GM23338 (cell line): Measurements from ENCODE around the gene NKAIN2. TPM values are rescaled to one million over a fixed set of nuclear protein-coding genes. Genes with fewer than 3 reads are reported as not detected.

ENCODE experiments used
- ATAC-seq: fragments of 200-7000 bp; cut with Tn5 transposase; 3 replicates; pipeline ENCODE4 v1.9.1; 2020
- DNase-seq: peaks from one replicate; pipeline ENCODE4 v3.0.0-alpha.2; 2015; ENCODE audit warnings: low spot score
- H2AFZ ChIP-seq: fragments of 200-600 bp; sonication (generic); 2 replicates; pipeline ENCODE4 v1.8.0; 2016; ENCODE audit warnings: antibody characterized with exemption, mild to moderate bottlenecking, moderate library complexity
- H3F3A ChIP-seq: fragments of 200-600 bp; sonication (generic); replicated peaks from 2 replicates; pipeline ENCODE4 v1.8.0; 2017; ENCODE audit warnings: antibody characterized with exemption, mixed run types, low read depth
- H3K27ac ChIP-seq: fragments of 200-600 bp; sonication (generic); 2 replicates; pipeline ENCODE4 v1.6.1; 2016; ENCODE audit warnings: low read depth
- H3K27me3 ChIP-seq: fragments of 200-600 bp; sonication (generic); 2 replicates; pipeline ENCODE4 v1.8.0; 2016; ENCODE audit warnings: mild to moderate bottlenecking, mixed run types, moderate library complexity; ENCODE audit not compliant: insufficient read depth
- H3K36me3 ChIP-seq: fragments of 200-600 bp; sonication (generic); 2 replicates; pipeline ENCODE4 v1.8.0; 2016; ENCODE audit warnings: mild to moderate bottlenecking; ENCODE audit not compliant: insufficient read depth
- H3K4me1 ChIP-seq: fragments of 200-600 bp; sonication (generic); 2 replicates; pipeline ENCODE4 v1.8.0; 2016; ENCODE audit warnings: mild to moderate bottlenecking, moderate library complexity; ENCODE audit not compliant: insufficient read depth
- H3K4me2 ChIP-seq: fragments of 200-600 bp; sonication (generic); 2 replicates; pipeline ENCODE4 v1.7.1; 2017; ENCODE audit warnings: mixed run types
- H3K4me3 ChIP-seq: fragments of 200-600 bp; sonication (generic); 2 replicates; pipeline ENCODE4 v1.6.1; 2016; ENCODE audit warnings: mixed run types
- H3K79me2 ChIP-seq: fragments of 200-600 bp; sonication (generic); replicated peaks from 2 replicates; pipeline ENCODE4 v1.8.0; 2017; ENCODE audit warnings: mild to moderate bottlenecking; ENCODE audit not compliant: insufficient read depth
- H3K9me2 ChIP-seq: fragments of 200-600 bp; sonication (generic); 2 replicates; pipeline ENCODE4 v1.8.0; 2017; ENCODE audit not compliant: insufficient read depth
- H4K20me1 ChIP-seq: fragments of 200-600 bp; sonication (generic); replicated peaks from 2 replicates; pipeline ENCODE4 v1.8.0; 2017; ENCODE audit warnings: mild to moderate bottlenecking; ENCODE audit not compliant: insufficient read depth
- H3K27ac Mint-ChIP-seq: 2 replicates; pipeline ENCODE4 v1.8.0; 2020; ENCODE audit warnings: inconsistent platforms, mild to moderate bottlenecking, moderate library complexity, mixed read lengths
- H3K27me3 Mint-ChIP-seq: 3 replicates; pipeline ENCODE4 v1.8.0; 2022; ENCODE audit warnings: low read depth, mild to moderate bottlenecking, moderate library complexity, mixed read lengths, inconsistent platforms; ENCODE audit not compliant: insufficient read depth, poor library complexity
- H3K36me3 Mint-ChIP-seq: 3 replicates; pipeline ENCODE4 v1.8.0; 2021; ENCODE audit warnings: low read depth, mild to moderate bottlenecking, inconsistent platforms, moderate library complexity, mixed read lengths
- H3K4me1 Mint-ChIP-seq: 3 replicates; pipeline ENCODE4 v1.8.0; 2020; ENCODE audit warnings: mild to moderate bottlenecking, inconsistent platforms, mixed read lengths
- H3K4me3 Mint-ChIP-seq: 3 replicates; pipeline ENCODE4 v1.8.0; 2021; ENCODE audit warnings: moderate library complexity, mild to moderate bottlenecking, inconsistent platforms, mixed read lengths
- H3K9me3 Mint-ChIP-seq: 3 replicates; pipeline ENCODE4 v1.8.0; 2020; ENCODE audit warnings: moderate library complexity, mild to moderate bottlenecking, inconsistent platforms, mixed read lengths
- ZNF331 ChIP-seq: fragments of 250-450 bp; sonication (Bioruptor Pico); IDR thresholded peaks from 2 replicates; pipeline ENCODE4 v1.5.0; 2020; ENCODE audit warnings: low read depth, mild to moderate bottlenecking, moderate library complexity
- polyA plus RNA-seq: library from polyadenylated mRNA; unstranded; fragments of >200 nt; fragmentation: Nextera tagmentation; extraction: Ambion mirVana; gene quantifications from 2 replicates; pipeline ENCODE4 v1.2.1, GENCODE V29; 2016
- total RNA-seq: library from RNA; depleted of rRNA; stranded (reverse); fragments of >200 nt; shearing (Covaris generic); gene quantifications from 2 replicates; pipeline ENCODE4 v1.2.3, GENCODE V29; 2014
- TF ChIP-seq, protein P1 (sequence below): IDR thresholded peaks from one replicate; pipeline ENCODE4 v1.6.1; 2018; ENCODE audit warnings: antibody characterized with exemption; ENCODE audit not compliant: unreplicated experiment

The NKAIN2 gene
- total and polyA plus RNA-seq, 2 experiments from 2014 or later: 0.39 to 1.1 TPM

DNA sequence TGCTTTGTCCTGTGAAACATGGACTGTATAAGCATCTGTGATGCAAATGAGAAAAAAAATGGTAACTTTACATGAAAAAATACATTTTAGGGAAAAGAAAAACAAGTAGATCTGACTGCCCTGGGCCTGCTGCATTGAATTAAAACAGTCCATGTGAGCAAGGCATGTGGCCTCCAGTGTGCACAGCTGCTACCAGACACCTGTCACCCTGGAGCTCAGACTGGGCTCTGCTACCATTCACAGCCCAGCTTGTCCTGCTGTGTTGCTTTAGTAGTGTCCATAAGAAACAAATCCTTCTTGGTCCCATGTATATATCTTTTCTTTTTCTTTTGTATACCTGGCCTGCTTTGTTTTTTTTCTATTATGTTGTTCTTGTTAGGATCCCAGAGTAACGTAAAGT is 315.9 kb downstream of the NKAIN2 start:
- no peaks in the 10 kb centered on the region for H3K9me3 Mint-ChIP-seq
- H3K4me2 ChIP-seq: no peak overlapping the region
- no peaks in the 10 kb centered on the region for H3K36me3 Mint-ChIP-seq
- peaks cover 3% of the 10 kb centered on the region; the same call in 2 of the 3 replicates for H3K4me1 Mint-ChIP-seq
- H2AFZ ChIP-seq: no peak overlapping the region
- H3K79me2 ChIP-seq: no peaks in the 10 kb centered on the region
- TF ChIP-seq, protein P1, sequence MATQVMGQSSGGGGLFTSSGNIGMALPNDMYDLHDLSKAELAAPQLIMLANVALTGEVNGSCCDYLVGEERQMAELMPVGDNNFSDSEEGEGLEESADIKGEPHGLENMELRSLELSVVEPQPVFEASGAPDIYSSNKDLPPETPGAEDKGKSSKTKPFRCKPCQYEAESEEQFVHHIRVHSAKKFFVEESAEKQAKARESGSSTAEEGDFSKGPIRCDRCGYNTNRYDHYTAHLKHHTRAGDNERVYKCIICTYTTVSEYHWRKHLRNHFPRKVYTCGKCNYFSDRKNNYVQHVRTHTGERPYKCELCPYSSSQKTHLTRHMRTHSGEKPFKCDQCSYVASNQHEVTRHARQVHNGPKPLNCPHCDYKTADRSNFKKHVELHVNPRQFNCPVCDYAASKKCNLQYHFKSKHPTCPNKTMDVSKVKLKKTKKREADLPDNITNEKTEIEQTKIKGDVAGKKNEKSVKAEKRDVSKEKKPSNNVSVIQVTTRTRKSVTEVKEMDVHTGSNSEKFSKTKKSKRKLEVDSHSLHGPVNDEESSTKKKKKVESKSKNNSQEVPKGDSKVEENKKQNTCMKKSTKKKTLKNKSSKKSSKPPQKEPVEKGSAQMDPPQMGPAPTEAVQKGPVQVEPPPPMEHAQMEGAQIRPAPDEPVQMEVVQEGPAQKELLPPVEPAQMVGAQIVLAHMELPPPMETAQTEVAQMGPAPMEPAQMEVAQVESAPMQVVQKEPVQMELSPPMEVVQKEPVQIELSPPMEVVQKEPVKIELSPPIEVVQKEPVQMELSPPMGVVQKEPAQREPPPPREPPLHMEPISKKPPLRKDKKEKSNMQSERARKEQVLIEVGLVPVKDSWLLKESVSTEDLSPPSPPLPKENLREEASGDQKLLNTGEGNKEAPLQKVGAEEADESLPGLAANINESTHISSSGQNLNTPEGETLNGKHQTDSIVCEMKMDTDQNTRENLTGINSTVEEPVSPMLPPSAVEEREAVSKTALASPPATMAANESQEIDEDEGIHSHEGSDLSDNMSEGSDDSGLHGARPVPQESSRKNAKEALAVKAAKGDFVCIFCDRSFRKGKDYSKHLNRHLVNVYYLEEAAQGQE: no peak
- TF ChIP-seq ZNF331: no peak
- no peak overlapping the region for H3K27ac Mint-ChIP-seq
- no peak for DNase-seq
- H3K27me3 Mint-ChIP-seq: no peaks in the 10 kb centered on the region
- H3F3A ChIP-seq: no peaks in the 10 kb centered on the region
- no peaks in the 10 kb centered on the region for H3K9me2 ChIP-seq
- H3K4me3 Mint-ChIP-seq: no peak overlapping the region
- no peaks in the 10 kb centered on the region for H3K36me3 ChIP-seq
- H3K27me3 ChIP-seq: no peaks in the 10 kb centered on the region
- H3K4me1 ChIP-seq: no peaks in the 10 kb centered on the region
- no peak overlapping the region for H3K27ac ChIP-seq
- no peak for ATAC-seq
- no peaks in the 10 kb centered on the region for H4K20me1 ChIP-seq
- H3K4me3 ChIP-seq: no peak overlapping the region

DNA sequence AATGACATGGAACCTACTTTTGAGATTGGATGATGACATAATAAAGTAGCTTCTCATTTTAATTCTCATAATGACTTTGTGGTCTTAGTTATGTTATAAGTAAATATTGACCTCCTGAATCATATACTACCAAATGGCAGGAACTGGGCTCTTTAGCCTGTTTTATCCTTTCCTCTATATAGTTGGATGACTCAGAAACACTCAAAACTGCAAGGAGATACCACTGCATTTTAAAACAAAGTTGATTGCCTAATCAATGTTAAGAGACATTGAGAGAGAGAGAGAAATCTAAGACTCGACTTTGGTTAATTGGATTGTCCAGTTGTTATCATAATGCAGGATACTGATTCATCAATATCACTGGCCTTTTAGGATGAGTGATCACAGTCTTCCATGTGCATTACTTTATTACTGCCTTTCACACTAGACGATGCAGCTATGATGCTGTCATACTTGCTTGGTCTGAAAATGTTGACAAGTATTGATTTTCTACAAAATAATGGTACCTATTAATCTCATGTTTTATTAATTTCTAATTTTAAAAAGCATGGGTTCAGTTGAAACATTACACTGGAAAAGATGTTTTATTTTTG is 320.0 kb downstream of the NKAIN2 start:
- TF ChIP-seq, protein P1: no peak
- no peaks in the 10 kb centered on the region for H3K36me3 ChIP-seq
- H3K9me3 Mint-ChIP-seq: no peaks in the 10 kb centered on the region
- no peaks in the 10 kb centered on the region for H4K20me1 ChIP-seq
- no peaks in the 10 kb centered on the region for H3K9me2 ChIP-seq
- DNase-seq (no peak), ATAC-seq (no peak)
- H3K4me1 Mint-ChIP-seq: no peaks in the 10 kb centered on the region
- no peak overlapping the region for H3K27ac ChIP-seq
- no peaks in the 10 kb centered on the region for H3K27me3 Mint-ChIP-seq
- no peak overlapping the region for H3K4me2 ChIP-seq
- no peaks in the 10 kb centered on the region for H3K27me3 ChIP-seq
- H3K4me3 Mint-ChIP-seq: no peak overlapping the region
- H2AFZ ChIP-seq: no peak overlapping the region
- no peaks in the 10 kb centered on the region for H3K79me2 ChIP-seq
- no peak overlapping the region for H3K4me3 ChIP-seq
- H3K36me3 Mint-ChIP-seq: no peaks in the 10 kb centered on the region
- no peaks in the 10 kb centered on the region for H3F3A ChIP-seq
- H3K27ac Mint-ChIP-seq: no peak overlapping the region
- H3K4me1 ChIP-seq: no peaks in the 10 kb centered on the region
